NCI-H82 (cell line): Measurements from ENCODE around the gene ADCY2.
A peak's percentile ranks its signal among the peaks of the same experiment; 100 is the strongest.

Source experiments
- DNase-seq: peaks from one replicate; lab custom pipeline; 2025; lab: John Stamatoyannopoulos, UW

ADCY2 gene

DNA sequence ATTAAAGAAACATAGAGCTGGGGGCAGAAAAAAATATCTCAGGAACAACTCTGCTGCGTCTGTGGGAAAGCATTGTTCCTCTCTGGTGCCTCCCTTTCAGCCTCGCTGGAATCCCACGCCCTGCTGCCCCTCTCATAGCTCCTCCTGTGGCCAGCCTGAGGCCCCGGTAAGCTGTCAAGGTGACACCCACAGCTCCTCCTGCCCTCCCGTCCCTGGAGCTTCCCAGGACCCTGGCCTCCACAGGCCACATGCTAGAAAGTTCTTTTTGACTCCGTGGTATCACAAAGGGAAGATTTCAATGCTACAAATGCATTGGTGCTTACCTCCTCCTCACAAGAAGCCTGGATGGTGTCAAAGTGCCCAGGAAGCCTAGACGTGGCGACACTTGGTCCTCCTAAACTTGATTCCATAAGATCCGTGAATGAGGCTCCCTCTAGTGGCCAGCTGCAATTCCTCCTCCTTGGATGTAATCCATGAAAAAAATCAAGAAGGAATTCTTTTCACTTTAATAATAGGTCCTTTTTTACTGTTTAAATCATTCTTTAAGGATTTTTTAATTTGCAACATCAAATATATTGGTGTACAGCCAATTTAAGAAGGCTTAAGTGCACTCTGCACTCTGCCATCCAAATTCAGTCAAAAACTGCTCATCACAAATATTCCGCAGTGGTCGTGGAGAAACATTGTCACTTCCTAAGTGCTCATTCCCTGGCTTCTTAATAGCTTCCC is 350.1 kb downstream of the ADCY2 start:
- peak; percentile 85 for DNase-seq

DNA sequence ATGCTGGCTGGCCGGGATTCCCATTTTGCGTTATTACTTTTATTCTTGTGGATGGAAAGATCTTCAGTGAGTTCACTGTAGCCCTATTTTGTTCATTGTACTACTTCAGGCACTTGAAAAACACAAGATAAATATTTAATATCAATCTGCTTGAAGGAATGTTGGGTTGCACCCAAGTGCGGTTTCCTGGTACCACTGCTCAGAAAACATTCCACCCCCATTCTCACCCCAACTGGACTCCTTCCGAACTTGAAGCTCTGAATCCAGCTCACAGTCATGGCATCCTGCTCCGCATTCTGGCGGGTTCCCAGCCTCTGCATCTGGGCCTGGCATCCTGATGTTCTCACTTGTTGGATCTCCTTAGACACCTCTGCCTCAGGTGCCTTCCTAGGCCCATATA is 351.8 kb downstream of the ADCY2 start:
- no peak for DNase-seq

DNA sequence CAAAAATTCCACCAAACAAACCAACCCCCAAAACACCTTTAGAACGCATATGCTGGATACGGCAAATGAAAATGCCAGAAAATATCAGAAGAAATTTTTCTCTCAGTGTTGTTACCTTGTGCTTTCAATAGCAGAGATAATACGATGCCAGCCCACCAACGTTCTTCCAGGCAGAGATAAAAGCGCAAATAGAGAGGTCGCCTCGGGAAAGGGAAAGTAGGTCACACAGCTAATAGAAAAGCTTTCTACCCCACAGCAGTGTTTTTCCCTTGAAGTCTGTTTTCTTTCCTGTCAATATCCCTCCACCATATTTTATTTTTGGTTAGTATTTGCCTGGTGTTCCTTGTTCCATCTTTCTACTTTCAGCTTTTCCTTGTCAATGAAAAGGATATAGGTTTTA is 353.7 kb downstream of the ADCY2 start:
- DNase-seq, result no peak

DNA sequence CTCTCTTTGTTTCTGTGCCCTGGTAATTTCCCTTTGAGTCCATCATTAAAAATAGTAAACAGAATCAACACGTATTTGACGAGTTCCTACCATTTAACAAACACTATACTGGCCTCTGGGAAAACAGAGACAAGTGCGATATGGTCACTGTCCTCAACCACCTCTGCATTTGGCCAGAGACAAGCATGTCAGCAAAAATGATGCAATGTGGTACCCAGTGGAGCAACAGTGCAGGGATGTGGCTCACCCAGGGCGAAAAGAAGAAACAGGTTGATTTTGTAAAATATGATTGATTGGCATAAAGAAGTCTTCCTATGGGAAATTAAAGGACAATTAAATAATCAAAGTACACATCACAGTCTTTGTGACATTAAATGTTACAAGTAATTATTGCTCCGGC is 355.9 kb downstream of the ADCY2 start:
- DNase-seq, result no peak

DNA sequence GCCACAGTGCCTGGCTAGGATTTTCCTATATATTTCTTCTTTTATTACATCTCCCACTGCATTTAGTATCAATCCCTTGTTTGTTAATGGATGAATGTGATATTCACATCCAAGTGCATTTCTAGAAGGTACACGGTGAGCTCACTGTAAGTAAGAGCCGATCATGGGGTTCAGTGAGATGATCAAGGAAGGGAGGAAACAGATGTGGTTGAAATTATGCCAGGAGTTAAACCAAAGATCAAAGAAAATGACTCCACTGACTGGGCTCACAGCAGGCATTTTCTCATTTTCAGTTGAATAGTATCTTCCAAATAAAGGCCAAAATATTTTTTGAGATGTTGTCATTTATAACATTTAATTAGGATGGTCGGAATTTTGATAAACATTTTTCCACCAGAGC is 357.2 kb downstream of the ADCY2 start:
- DNase-seq, result no peak

DNA sequence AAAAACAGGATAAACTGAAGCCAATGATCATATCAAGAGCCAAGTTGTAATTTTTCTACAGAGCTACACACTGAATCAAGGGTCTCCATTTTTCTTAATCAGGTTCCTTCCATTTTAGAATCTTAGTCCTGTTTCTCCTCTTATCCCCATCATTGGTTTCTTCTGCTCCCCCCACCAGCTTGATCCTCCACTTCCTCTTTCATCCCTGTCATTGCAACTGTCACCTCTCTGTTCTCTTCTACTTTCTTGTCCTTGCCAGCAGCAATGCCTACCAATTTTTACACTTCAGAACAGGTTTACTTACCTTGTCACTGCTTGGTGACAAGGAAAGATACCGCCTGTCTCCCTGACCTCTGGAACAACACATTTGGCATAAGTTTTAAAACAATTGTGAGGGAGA is 357.7 kb downstream of the ADCY2 start:
- DNase-seq, result no peak

DNA sequence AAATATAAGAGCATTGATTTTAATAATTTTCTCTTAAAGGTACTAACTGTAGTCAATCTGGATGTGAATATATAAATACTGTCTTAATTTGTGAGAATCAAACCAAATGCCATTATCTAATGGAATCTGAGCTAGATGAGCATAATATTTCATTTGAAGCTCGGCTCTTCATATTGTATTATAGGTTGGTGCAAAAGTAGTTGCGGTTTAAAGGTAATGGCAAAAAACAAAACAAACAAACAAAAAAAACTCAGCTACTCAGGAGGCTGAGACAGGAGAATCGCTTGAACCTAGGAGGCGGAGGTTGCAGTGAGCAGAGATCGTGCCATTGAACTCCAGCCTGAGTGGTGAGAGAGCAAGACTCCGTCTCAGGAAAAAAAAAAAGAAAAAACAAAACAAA is 358.6 kb downstream of the ADCY2 start:
- no peak for DNase-seq

DNA sequence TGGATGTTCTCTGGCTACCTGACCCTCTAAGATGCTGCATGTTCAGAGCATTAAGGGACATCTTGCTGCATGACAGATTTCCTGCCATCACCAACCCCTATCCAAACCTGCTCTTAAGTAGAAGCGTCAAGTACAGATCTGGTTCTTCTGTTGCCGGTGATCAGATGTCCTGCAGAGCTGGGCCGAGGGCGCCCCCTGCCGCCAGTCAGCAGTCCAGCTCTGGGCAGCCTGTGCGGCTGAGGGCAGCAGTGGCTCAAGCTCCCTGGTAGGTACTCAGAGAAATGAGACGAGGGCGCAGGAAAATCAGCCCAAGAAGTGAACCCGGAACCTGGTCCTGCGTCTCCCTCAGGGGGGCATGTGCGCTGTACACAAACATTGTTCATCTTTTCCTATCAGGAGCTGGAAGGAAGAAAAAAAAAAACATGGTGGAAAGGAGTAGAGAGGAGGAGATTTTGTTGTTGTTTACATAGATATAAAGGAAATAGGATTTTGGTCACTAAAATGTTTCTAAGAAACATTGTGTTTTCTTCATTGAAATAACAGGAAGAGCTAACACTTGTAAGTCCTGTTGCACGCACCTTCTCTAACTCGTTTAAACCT is 359.2 kb downstream of the ADCY2 start:
- peak; percentile 79 for DNase-seq

DNA sequence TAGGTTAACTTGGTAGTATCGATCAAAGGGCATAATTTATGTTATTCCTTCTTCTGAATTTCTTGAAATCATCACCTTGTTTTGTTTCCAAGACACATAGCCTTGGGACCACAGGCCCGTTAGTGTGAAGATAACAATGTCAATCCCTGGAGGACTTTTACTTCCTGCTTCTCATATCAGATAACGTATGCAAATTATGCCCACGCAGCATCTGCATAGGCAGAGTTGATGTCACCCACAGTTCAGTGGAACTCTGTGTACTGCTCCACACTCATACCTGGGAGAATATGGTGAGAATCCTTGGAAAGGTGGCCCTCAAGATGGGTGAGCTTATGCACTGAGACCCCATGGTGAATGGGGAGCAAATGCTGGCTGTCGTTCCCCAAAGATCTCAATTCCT is 360.0 kb downstream of the ADCY2 start:
- DNase-seq, result no peak

DNA sequence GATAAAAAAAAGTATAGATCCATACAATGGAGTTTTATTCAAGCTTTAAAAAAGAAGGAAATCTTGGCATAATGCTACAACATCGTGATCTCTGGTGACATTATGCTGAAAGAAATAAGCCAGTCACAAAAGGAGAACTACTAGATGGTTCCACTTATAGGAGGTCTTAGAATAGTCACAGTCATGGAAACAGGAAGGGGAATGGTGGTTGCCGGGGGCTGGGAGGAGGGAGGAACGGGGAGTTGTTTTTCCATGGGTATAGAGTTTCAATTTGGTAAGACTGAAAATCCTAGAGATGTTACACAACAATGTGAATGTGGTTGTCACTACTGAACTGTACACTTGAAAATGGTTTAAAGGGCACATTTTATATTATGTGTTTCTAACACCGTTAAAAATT is 360.5 kb downstream of the ADCY2 start:
- DNase-seq, result peak; percentile 31

DNA sequence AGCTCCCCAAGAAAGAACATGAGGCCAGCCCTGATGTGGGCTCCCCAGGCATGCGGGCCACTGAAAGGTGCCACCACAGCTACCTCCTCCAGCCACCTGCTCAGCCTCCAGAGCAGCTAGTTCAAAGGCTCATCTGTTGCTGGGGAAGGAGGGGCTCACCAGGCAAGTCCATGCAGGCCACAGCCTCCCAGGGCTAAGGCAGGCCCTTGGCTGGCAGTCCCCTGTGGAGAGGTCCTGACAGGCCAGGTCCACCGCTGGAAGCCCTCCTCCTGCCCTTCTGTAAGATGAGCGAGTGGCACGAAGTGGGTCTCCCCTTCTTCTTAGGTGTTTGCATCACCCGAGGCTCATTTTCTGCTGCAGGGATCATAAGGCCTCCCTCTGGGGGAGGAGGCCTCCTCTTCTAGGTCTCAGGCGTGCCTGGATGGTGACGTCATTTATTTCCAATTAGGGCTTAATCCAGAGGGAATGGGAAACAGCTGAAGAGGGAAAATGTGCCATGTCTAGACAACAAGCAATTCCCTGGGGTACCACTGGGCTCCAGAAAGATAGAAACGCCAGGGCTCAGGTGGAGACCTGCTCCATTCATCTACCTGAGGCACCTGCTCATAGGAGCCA is 363.4 kb downstream of the ADCY2 start:
- peak; percentile 3 for DNase-seq

DNA sequence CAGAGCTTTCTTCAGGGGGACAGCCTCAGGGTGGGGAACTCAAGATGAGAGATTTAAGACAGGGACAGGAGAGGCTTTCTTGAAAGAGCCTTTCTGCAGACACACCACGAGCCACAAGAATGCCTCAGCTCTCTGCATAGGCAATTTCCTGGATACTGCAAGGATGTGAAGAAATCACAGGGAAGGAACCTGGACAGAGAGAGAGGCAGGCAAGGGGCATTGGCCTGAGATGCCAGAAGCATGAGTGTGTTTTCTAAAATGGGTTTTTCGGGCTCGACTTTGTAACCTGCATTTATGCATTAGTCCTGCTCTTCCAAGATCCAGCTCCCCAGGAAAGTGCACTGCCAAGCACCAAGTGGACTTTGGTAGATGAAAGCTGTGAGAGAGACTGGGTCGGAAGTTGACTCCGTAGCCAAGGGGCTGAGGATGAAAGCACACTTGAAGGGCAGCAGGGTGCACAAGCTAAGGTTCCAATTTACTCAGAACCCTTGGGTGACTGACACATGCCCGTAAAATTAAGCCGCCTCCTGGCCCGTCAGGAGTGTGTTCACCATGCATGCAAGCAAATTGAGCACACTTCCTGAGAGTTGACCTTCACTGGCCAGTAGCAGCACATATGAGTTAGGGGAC is 364.1 kb downstream of the ADCY2 start:
- DNase-seq, result no peak

DNA sequence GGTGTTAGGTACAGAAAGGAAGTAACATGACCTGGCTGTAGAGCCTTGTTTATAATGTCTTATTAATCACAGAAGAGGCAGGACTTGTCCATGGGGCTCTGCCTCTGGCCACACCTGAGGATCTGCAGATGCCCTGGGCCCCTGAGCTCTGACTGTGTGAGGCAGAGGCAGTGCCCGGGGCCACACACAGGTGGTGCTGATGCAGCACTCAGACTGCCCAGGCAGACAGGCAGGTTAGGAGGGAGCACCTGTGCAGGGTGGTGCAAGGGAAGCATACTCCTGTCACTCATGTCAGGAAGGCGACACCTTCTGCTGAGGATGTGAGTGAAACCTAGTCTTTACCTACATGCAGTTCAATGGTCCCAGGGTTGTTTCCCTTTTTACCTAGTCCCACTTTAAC is 366.3 kb downstream of the ADCY2 start:
- DNase-seq, result no peak

DNA sequence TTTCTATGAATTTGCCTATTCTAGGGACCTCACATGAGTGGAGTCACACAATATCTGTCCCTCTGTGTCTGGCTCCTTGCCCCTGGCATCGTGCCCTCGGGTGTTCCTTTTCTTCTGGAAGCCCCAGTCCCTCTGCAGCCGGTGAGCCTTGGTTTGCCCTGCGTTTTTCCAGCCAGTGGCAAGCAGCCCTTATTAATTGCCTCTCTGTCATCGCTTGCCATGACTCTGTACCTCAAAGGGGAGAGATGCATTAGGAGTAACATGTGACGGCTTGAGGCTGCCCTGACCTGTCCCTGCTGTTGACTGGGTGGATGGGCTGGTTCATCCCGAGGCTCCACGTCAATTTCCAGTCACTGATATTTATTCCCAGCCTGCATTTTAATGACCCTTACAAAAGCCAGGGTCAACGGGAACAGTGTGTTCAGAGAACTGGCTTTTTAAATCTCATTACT is 367.7 kb downstream of the ADCY2 start:
- DNase-seq, result no peak

DNA sequence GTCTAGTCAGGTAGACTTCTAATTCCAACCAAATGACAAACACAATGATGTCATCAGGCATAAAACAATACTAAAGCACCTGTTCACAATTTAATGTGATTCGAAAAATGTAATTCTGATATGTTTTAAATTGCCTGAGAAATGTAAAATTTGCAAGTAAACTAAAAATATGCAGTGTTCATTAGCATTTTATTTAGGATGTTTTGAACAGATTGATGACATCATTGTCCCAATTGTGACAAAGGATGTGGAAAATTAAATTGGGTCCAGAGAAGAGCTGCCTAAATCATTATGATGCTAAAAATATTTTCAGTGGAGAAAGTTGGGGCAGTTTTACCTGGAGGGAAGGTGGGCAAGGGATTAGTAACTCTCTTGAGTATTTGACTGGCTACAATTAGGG is 368.5 kb downstream of the ADCY2 start:
- no peak for DNase-seq

DNA sequence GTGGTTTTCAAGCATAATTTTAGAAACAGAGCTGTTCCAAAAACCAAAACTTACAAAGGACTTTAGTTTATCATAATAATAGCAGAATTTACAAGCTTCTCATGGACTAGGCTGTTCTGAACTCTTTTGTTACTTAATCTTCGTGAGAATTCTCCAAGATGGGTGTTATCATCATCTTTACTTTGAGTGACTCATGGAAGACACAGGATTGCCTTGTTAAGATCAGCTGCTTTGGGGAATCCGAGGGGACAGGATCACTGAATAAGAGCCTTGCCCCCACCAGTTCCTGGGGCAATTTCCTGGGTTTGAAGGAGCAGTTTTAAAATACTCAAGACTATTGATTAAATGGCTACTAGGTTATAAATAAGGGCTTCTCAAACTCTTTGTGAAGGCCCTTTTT is 374.5 kb downstream of the ADCY2 start:
- no peak for DNase-seq

DNA sequence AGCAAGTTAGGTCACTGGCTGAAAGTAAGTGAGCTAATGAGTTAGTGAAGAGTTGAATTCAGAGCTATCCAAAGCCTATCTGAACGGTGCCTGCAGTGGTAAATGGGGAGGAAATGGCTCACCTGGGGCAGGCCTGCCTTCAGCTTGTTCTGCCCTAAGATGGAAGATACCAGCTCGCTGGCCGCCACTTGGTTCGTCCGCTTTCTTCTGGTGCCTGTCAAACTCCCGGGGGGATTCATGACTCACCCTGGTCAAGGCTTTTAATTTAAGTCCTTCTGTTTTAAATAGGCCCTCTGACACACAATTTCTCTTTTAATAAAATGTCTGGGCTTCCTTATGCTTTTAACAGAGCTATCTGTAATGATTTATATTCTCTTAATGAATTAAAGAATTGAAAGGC is 376.2 kb downstream of the ADCY2 start:
- DNase-seq, result no peak

DNA sequence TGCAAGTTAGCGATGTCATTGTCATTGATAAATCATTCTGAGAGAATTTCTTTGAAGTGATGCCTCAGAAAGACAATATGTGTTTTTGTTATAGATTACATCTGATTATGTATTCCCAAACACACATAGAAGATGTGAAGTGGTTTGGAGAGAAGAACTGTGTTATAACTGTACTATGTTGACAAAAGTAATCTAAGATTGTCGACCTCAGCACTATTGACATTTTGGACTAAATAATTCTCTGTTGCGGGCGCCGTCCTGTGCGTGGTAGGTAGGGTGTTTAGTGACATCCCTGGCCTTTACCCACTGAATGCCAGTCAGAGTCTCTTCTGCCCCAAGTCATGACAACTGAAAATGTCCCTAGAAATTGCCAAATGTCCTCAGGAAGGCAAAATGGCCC is 377.2 kb downstream of the ADCY2 start:
- no peak for DNase-seq

DNA sequence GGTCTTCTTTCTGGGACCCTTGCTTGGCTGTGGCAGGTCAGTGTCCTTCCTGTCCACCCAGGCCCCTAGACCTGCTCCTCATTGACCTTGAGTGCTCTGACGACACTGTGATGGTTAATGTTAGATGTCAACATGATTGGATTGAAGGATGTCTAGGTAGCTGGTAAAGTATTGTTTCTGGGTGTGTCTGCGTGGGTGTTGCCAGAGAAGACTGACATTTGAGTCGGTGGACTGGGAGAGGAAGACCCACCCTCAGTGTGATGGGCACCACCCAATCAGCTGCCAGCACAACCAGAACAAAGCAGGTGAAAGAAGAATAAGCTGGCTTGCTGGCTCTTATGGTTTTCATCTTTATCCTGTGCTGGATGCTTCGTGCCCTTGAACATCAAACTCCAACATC is 380.5 kb downstream of the ADCY2 start:
- no peak for DNase-seq

DNA sequence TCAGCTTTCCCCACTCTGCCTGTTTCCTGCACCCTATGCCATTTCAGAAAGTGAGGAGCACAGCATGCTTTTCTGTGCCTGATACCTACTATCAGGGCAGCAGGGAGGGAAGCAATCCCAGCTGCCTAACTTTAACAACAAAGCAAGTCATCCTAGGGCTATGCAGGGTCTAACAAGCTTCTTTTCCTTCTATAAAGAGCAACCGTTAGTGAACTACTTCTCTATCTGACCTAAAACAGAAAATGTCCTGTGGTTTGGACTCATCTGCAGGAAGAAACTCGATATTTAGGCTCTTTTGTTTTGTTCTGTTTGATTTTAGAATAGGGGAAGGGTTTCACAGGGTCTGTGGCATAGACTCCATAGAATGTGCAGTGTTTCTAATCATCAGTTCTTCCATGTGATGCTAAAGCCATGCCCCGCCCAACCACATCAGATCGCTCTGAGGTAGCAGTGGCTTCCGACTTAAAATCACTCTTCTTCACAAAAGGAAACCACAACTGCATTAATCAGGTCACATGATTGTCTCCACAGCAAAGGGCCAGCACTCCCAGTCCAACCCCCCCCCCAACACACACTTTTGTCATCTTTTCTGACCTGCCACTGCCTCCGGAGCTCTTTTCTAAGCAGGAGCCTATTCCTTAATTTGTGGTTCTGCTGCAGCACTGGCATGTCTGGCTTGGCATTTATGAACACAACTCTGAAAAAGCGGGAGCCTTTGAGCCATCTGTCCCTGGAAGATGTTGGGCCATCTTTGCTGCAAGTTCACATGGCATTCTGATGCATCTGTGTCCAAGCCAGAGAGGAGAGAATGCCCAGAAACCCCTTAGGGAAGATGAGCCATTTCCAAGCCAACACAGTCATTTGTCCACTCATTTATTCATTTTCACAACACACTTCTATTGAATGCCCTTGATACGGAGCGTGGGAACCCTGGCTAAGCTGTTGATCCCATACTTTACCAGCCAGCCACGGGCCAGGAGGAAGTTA is 383.4 kb downstream of the ADCY2 start:
- DNase-seq, result no peak

DNA sequence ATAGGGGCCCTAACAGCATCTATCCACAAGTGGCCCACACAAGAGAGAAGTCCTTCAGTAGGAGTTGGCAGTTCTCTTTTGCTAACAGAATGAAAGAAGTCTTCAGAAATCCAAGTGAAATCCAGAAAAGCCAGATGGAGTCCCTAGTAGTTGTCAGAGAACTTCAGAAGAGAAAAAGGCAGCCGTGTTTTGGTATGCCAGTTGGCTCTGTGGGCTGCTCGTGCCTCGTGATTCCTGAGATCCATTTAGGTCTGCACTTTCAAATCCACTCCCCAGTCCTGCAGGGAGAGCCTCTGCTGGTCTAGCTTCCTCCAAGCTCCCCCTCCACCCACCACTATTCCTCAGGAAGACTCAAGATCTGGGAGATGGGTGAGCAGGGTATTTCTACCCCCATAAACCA is 386.0 kb downstream of the ADCY2 start:
- DNase-seq, result no peak
